GM19328 (cell line): ENCODE measurements around the gene RAB11FIP5.
"Not testable (repeated sequence)": the region's sequence is repeated elsewhere in the genome, so short reads cannot be mapped to it uniquely, and the experiment has no call there.

ENCODE experiments used
- ATAC-seq: cut with Tn5 transposase; IDR thresholded peaks from one replicate; pipeline ENCODE4 v1.9.1; 2021; ENCODE audit warnings: mild to moderate bottlenecking, moderate library complexity; ENCODE audit not compliant: unreplicated experiment

RAB11FIP5 gene

GRCh38 chr2:73111073-73112025 is 1.4 kb downstream of the RAB11FIP5 start:
- no peak for ATAC-seq

DNA sequence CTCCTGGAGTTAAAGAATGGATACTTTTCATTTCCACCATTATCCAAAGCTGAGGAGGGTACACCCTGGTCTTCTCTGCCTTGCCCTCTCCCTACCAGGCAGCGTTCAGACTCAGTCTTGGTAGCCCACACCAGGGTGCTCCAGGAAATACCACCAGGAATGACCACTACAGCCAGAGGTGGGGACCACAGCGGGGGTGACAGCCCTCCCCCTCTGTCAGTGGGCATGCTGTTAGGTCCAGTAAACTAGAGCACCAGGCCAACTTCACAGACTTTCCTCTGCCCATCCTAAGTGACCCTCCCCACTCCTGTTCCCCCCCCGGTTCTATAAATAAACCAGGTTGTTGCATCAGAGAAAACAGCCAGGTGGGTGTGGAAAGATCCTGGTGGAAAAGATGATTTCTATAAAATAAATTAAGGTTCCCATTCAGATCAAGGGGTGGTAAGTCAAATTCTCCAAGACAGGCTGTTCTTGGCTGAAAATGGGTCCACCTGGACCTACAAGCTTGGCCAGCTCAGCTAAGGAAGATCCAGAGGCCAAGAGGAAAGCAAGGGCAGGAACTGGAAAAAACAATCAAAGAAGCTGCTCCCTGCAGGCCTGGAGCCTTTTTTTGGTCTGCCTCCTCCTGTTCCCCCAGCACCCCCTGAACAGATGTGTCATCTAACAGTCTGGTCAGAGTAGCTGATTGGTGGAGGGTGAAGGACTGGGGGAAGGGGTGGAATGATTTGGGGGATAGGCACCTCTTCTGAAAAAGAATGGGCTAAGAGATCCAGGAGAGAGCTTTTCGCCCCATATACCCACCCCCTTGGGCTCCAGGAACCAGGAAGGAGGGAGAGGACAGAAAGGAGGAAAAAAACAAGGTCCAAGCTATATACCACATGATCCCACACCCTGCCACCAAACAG is 2.3 kb downstream of the RAB11FIP5 start:
- ATAC-seq: no peak

GRCh38 chr2:73109431-73110167 is 3.1 kb downstream of the RAB11FIP5 start:
- ATAC-seq: no peak

DNA sequence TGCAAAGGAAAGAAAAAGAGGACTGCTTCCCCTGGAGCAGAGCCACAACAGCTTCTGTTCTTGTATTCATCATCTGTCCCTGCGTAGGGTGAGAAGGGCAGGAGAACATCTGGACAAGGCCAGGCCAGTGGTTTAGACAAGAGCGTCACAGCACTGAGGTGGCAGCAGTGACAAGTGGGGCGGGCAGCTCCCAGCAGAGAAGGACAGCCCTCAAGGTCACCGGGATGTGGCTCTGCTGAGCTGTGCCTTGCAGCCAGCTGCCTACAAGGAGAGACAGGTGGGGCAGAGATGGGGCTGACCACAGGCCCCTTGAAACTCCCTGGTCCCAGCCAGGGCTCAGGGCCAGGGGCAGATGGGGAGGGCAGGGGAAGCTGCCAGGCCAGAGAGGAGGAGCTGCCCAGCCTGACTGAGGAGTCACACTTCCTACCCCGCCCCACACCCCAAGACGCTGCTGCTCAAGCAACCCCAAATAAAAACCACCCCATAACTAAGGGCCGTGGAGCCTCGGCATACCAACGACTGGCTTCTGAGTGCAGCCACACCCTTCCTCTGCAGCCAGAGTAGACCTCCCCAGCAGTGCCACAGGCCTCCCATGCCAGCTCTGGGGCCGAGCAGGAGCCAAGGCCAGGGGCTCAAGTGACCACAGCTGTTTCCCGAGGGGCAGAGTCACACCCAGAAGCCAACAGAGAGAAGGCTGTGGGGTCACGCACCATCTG is 5.4 kb downstream of the RAB11FIP5 start:
- ATAC-seq: no peak

DNA sequence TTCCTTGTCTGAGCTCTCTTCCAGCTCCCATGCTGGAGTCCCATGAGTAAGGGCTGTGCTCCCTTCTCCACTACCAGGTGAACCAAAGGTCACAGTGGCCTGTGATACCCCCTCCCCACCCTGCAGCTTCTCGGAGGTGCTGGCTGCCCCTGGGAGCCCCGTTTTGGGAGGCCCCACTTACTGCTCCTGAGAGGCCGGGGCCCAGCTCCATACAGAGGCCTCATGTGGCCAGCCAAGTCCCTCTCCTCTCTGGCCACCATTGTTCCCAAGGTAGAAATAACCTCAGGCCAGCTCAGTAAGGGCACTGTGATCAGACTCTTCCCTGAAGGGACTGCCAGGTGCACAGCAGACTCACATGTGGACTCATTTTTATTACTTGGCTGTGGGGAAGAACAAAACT is 6.0 kb downstream of the RAB11FIP5 start:
- ATAC-seq: no peak

- no peak for ATAC-seq
Observed at GRCh38 chr2:73105511-73105971, 7.2 kb downstream of the RAB11FIP5 start.

- ATAC-seq: no peak
Observed at GRCh38 chr2:73104933-73105332, 7.8 kb downstream of the RAB11FIP5 start.

GRCh38 chr2:73103018-73103542 is 9.7 kb downstream of the RAB11FIP5 start:
- no peak for ATAC-seq

GRCh38 chr2:73101626-73102256 is 11.0 kb downstream of the RAB11FIP5 start:
- no peak for ATAC-seq

DNA sequence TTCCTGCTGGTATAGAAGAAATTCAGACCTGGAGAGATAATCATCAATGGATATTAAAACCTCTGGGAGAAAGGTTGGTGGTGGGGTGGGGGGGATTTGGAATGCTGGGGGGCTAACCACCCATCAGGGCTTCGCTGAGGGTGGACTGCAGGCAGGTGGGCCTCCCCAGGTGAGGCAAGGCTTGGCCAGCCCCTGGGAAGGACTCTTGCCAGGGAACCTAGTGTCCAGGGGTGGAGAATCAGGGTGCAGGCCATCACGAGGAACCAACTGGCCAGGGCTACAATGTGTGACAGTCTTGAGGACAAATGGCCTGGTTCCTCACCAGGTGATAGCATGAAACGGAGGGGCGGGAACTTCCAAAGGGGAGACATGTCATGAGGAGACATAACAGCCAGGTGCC is 11.8 kb downstream of the RAB11FIP5 start:
- no peak for ATAC-seq

DNA sequence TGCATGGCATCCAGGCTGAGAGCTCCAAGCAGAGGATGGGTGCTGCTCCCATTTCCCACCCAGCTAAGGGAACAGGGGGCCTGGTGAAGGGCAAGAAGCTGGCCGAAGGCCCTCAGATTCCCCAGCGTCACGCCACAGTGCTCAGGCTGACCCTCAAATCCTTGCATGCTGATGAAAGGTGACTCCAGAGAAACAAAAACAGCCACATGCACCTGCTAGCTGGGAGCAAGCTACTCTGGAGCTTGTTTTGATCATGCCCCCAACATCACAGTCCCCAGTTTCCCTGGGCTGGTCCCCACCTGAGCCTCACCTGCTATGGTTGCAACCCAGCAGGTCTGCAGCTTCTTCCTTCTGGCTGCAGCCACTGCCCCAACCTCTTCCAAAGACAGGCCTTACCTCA is 13.3 kb downstream of the RAB11FIP5 start:
- no peak for ATAC-seq

DNA sequence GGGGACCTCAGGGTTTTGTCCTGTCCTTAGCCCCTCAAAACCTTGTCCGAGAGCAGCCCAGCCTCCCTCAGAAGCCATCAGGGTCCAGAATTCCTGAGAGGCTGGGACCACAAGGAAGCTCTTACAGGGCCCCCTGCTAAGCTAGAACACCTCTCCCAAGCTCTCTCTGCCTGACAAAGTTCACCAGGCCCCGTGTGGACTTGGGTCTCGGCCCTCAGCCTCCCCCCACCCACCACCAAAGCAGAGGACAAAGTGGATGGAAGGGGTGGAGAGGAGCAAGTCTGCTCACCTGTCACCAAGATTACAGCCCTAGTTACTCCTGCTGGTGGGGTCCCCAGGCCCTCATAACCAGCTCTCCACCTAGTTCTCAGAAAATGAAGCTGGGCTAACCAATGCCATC is 16.8 kb downstream of the RAB11FIP5 start:
- no peak for ATAC-seq

GRCh38 chr2:73093601-73094218 is 19.0 kb downstream of the RAB11FIP5 start:
- not testable (repeated sequence) for ATAC-seq

- no peak for ATAC-seq
Observed at GRCh38 chr2:73092146-73092783, 20.5 kb downstream of the RAB11FIP5 start.

DNA sequence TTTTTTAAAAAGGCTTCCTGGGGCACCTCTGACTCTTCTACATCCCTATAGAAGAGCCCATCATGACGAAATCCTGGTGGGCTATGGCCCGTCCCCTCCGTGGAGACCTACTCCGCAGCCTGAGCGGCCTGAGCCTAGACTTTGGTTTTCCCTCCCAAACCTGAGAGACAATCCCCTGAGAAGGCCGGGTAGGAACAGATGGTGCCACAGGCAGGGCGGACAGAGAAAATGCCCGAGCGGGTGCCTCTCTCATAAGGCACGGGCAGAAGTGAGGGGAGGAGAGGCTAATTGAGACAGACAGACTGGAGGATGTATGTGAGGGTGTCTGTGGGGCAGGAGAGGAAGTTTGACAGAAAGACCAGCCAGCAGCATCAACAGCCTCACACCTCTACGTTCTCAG is 21.1 kb downstream of the RAB11FIP5 start:
- no peak for ATAC-seq

DNA sequence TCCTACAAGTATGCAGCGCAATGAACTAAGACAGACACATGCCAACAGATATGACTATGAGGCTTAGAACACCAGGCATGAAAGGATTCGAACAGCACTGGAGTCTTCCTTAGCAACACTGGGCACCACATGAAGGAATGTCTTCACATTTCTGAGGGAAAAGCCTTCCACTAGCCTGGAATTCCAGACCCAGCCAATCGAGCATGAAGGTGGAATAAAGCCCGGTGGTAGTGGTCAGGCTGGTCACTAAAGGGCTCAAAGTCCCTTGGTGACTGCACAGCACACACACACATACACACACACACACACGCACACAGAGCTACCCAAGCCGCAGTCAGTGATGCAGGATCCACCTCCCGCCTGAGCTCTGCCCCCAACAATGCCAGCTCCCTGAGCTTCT is 21.6 kb downstream of the RAB11FIP5 start:
- no peak for ATAC-seq

- ATAC-seq: no peak
Observed at GRCh38 chr2:73089270-73090030, 23.3 kb downstream of the RAB11FIP5 start.

- no peak for ATAC-seq
Observed at GRCh38 chr2:73088703-73089102, 24.0 kb downstream of the RAB11FIP5 start.
